ENCODE data around the gene KDR. TPM values are rescaled to one million over a fixed set of nuclear protein-coding genes. Genes with fewer than 3 reads are reported as not detected.

KDR gene
- total and polyA plus RNA-seq, 3 donors from 2014 or later, result 6.8 to 8.3 (median 7.9) TPM

DNA sequence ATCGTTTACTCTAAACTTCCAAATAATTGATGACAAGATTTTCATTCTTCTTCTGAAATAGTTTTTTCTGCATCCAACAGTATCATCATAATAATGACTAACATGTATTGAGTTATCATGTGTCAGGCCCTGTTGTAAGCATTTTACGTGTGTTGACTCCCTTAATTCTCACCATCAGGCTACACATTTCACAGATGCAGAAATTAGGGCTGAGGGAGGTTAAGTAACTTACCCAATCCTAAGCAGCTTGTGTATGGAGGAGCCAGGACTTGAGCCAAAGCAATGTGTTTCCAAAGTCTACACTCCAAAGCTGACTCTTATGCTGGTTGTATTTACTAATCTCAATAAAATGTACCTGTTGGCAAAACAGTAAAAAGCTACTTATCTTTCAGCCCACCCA lies 11.2 kb upstream of the KDR start:
- Histone ChIP-seq H3K4me1 (no peaks in the 10 kb centered on the region), H3K4me3 (no peak overlapping the region), H3K27ac (no peak overlapping the region), H3K9me3 (no peaks in the 10 kb centered on the region), H3K36me3 (ENCODE audit: low read depth, missing control alignments) (no peaks in the 10 kb centered on the region), H3K27me3 (no peaks in the 10 kb centered on the region)
- 89 to 90% methylated on average over 2 of the region's 2 CpGs for WGBS, 2 donors
- no peak for DNase-seq
- intact Hi-C loops (cut with DNase I; ENCODE audit: low total_unique reads), result no loop called here
- no peak for TF ChIP-seq POLR2A (IDR thresholded peaks at IDR 0.05)
- no peak for TF ChIP-seq CTCF (IDR thresholded peaks at IDR 0.05)

- TF ChIP-seq POLR2A (IDR thresholded peaks at IDR 0.05), result no peak
- TF ChIP-seq CTCF (IDR thresholded peaks at IDR 0.05), result no peak
- DNase-seq, result no peak
- Histone ChIP-seq H3K4me1 (no peaks in the 10 kb centered on the region), H3K9me3 (no peaks in the 10 kb centered on the region), H3K27me3 (no peaks in the 10 kb centered on the region), H3K27ac (no peak overlapping the region), H3K4me3 (no peak overlapping the region), H3K36me3 (ENCODE audit: low read depth, missing control alignments) (no peaks in the 10 kb centered on the region)
- intact Hi-C loops (cut with DNase I; ENCODE audit: low total_unique reads), result no loop called here
- WGBS, 2 donors, result 89 to 91% methylated on average over 3 of the region's 3 CpGs
Measured at GRCh38 chr4:55133951-55134350, 8.6 kb upstream of the KDR start.

DNA sequence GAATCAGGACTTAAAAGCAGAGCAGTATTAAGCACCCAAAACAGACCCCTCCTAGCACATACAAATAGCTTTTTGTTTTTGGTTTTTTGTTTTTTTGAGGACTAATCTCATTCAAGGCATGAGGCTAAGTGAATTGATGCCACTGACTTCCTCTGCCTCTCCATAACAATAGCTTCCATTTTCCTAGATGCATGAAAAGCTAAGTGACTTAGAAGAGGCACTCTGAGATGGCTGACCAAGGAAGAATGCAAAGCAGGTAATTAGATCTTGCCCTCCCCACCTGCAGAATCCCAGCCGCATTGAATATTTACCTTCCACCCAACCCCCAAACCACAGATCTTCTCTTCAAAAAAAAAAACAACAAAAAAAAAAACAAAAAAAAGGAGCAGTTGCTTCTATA lies 7.4 kb upstream of the KDR start:
- Histone ChIP-seq H3K36me3 (ENCODE audit: low read depth, missing control alignments) (no peaks in the 10 kb centered on the region), H3K27me3 (no peaks in the 10 kb centered on the region), H3K9me3 (no peaks in the 10 kb centered on the region), H3K4me3 (no peak overlapping the region), H3K27ac (no peak overlapping the region), H3K4me1 (no peaks in the 10 kb centered on the region)
- TF ChIP-seq CTCF (IDR thresholded peaks at IDR 0.05) (no peak), POLR2A (IDR thresholded peaks at IDR 0.05) (no peak)
- intact Hi-C loops (cut with DNase I; ENCODE audit: low total_unique reads), result no loop called here
- 65 to 94% methylated on average over 1 of the region's 1 CpG for WGBS, 2 donors
- DNase-seq, result no peak

GRCh38 chr4:55127521-55127920 lies 2.1 kb upstream of the KDR start:
- WGBS, 2 donors, result 65 to 70% methylated on average over 4 of the region's 4 CpGs

More at GRCh38 chr4:55127521-55127920, 2.1 kb upstream of the KDR start:
- DNase-seq, result no peak
- H3K36me3 ChIP-seq (ENCODE audit: low read depth, missing control alignments), result no peaks in the 10 kb centered on the region
- no peak overlapping the region for H3K27ac ChIP-seq
- no peak for TF ChIP-seq POLR2A (IDR thresholded peaks at IDR 0.05)
- no peak for TF ChIP-seq CTCF (IDR thresholded peaks at IDR 0.05)
- H3K4me3 ChIP-seq, result no peak overlapping the region
- intact Hi-C loops (cut with DNase I; ENCODE audit: low total_unique reads), result no loop called here
- no peaks in the 10 kb centered on the region for H3K4me1 ChIP-seq
- H3K9me3 ChIP-seq, result no peaks in the 10 kb centered on the region
- H3K27me3 ChIP-seq, result no peaks in the 10 kb centered on the region
